SW480 (cell line): Measurements from ENCODE around the gene SMCO1.
"Not testable (repeated sequence)": the region's sequence is repeated elsewhere in the genome, so short reads cannot be mapped to it uniquely, and the experiment has no call there.

Experiments used
- DNase-seq: peaks from one replicate; pipeline ENCODE4 v3.0.0-alpha.2; 2016; ENCODE audit warnings: low spot score

Gene SMCO1, protein sequence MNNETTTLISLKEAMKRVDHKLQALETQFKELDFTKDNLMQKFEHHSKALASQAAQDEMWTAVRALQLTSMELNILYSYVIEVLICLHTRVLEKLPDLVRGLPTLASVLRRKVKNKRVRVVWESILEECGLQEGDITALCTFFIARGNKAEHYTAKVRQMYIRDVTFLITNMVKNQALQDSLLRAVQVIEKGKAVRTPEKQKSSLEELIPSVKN

DNA sequence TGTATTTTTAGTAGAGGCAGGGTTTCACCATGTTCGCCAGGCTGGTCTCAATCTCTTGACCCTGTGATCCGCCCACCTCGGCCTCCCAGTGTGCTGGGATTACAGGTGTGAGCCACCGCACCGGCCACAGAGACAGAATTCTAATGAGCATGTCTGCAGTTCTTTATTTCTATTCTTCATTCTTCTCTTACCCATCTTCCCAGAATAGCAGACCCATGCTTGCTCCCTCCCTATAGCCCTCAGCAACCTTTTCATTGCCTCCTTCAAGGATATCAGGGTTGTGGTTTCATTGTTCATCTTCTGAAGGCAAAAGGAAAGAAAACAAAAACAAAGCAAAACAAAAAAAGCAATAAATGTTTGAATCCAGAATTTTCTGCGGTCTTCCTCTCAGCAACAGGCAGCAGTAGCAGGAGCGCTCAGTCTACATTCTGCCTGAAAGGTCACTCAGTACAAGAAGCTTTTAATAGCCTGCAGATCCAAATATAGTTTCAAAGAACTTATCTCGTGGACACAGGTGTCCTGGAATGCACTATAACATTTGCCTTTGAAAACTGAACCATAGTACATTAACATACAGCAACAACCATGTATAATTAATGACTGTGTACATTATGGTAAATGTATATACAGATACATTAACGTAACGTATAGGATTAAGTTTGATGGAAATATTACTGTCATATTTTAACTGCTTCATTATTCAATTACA is at the start of gene SMCO1:
TSS of gene SMCO1 (minus strand) at position 434 of the 709 bp plus-strand sequence. CDS start at position 297, 137 bp downstream.
- no peak for DNase-seq

DNA sequence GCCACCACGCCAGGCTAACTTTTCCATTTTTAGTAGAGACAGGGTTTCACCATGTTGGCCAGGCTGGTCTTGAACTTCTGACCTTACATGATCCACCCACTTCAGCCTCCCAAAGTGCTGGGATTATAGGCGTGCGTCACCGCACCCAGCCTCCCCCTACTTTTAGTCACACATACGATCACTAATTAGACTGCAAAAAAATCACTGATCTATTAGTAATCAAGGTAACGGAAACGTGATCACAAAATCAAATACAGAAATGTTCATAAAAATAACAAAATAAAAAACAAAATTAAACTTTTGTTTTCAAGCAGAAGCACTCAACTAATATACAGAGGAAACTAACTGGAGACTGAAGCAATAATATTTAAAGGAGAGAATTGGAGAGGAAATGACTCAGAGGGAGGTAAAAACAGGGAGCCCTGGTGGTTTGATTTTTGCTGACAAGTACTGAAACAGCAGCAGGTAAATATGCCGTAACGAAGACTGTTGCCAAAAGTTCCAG is 48.6 kb upstream of the SMCO1 start:
- DNase-seq: peak; percentile 19

DNA sequence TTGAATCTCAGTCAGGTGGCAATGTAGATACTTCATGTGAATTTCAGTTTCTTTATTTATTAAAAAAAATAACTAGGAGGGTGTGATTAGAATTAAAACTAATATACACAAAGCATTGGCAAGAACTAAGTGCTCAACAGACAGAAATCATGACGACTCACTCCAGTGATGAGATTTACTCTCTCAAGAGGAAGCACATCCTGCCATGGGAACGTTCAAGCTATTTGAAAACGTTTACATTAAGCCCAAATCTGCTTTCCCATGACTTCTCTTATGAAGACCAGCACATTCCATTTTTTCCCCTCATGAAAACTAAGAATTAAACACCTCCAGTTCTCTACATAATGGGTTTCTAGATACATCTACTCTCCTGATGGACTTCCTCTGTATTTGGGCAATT is 44.7 kb upstream of the SMCO1 start:
- no peak for DNase-seq

GRCh38 chr3:196558476-196558875 is 43.3 kb upstream of the SMCO1 start:
- DNase-seq: no peak

DNA sequence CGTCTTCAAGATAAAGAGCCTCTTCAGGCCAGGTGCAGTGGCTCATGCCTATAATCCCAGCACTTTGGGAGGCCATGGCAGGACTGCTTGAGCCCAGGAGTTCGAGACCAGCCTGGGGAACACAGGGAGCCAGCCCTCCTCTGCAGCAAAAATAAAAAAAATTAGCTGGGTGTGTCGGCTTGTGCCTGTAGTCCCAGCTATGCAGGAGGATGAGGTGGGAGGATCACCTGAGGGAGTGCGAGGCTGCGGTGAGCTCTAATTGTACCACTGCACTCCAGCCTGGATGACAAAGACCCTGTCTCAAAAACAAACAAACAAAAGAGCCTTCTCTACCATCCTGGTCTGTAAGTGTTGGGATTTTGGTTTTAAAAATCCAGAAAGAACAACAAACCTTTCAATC is 42.1 kb upstream of the SMCO1 start:
- DNase-seq: no peak

- no peak for DNase-seq
Measured at GRCh38 chr3:196555295-196555694, 40.1 kb upstream of the SMCO1 start.

- no peak for DNase-seq
Measured at GRCh38 chr3:196554205-196554604, 39.1 kb upstream of the SMCO1 start.

DNA sequence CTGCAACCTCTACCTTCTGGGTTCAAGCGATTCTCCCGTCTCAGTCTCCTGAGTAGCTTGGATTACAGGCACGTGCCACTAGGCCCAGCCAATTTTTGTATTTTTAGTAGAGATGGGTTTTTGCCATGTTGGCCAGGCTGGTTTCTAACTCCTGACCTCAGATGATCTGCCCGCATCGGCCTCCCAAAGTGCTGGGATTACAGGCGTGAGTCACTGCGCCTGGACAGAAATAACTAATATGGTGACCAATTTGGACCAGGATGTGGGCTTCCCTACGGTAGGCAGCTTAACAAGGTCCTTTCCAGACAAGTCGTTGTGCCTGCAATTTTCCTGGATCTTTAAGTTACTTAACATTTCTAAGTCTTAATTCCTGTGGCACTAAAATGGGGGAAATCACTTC is 38.4 kb upstream of the SMCO1 start:
- no peak for DNase-seq

DNA sequence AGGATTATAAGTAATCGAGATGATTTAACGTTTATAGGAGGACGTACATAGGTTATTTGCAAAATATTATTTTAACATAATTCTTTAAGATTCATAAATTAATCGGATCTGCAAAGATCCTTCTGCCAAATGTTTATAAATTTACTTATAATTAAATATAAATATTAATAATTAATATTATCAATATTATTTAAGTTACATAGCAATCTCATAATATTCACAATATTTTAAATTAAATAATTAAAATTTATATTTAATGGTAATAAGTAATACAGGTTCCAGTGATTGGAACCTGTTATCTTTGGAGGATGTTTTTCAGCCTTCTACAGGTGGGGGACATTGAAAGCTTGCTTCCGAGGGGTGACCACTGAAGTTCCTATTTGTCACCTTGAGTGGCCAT is 37.1 kb upstream of the SMCO1 start:
- DNase-seq: no peak

- not testable (repeated sequence) for DNase-seq
Measured at GRCh38 chr3:196550172-196550571, 35.0 kb upstream of the SMCO1 start.

DNA sequence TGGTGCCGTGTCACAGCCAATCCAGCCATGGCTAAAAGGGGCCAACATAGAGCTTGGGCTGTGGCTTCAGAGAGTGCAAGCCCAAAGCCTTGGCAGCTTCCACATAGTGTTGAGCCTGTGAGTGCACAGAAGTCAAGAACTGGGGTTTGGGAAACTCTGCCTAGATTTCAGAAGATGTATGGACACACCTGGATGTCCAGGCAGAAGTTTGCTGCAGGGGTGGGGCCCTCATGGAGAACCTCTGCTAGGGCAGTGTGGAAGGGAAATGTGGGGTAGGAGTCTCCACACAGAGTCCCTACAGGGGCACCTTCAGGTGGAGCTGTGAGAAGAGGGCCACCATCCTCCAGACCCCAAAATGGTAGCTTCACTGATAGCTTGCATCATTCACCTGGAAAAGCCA is 34.2 kb upstream of the SMCO1 start:
- DNase-seq: not testable (repeated sequence)

GRCh38 chr3:196547067-196547466 is 31.9 kb upstream of the SMCO1 start:
- DNase-seq: no peak

GRCh38 chr3:196546537-196546936 is 31.4 kb upstream of the SMCO1 start:
- DNase-seq: no peak

DNA sequence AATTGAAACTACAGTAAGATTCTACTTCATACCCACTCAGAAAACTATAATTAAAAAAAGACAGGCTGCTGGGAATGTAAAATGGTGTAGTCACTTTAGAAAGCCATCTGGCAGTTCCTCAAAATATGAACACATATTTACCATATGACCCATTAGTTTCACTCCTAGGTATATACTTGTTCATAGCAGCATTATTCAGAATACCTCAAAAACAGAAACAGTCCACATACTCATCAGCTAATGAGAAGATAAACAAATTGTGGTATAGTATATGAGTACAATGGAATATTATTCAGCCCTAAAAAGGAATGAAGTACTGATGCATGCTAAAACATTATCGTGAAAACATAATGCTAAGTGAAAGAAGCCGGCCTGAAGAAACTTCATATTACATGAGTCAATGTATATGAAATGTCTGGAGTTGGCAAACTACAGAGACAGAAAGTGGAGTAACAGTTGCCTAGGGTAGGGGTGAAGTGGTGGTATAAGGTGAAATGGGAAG is 29.4 kb upstream of the SMCO1 start:
- no peak for DNase-seq

- DNase-seq: no peak
Measured at GRCh38 chr3:196541684-196542445, 26.7 kb upstream of the SMCO1 start.

- DNase-seq: peak; percentile 25
Measured at GRCh38 chr3:196537319-196537984, 22.3 kb upstream of the SMCO1 start.

GRCh38 chr3:196533260-196533681 is 18.1 kb upstream of the SMCO1 start:
- DNase-seq: no peak

- DNase-seq: no peak
Measured at GRCh38 chr3:196531418-196531817, 16.3 kb upstream of the SMCO1 start.

DNA sequence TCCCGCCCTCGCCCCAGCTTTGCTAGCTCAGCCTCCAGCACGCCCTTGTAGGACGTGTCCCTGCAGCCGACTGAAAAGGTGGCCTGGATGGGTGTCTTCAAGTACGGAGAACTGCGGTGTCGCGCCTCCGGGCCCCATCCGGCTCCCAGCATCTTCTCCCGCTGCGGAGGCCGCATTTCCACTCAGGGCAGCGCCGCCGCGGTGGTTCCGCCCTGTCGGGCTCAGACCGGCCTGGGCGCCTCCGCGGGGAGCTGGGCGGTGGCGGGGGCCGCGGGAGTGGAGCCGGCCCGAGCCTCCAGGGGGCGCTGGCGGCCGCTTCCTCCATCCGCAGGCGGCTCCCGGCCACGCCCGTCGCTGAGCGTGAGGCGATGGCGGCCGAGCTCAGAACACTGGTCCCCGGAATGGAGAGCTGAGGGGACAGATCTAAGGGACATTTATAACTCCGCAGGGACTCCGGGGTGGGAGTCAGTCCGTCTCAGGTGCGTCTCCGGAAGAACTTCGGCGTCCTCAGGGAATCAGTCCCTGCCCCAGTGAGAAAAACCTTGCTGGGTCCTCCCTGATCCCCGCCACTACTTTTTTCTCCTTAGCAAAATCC is 13.6 kb upstream of the SMCO1 start:
- DNase-seq: peak; percentile 54

DNA sequence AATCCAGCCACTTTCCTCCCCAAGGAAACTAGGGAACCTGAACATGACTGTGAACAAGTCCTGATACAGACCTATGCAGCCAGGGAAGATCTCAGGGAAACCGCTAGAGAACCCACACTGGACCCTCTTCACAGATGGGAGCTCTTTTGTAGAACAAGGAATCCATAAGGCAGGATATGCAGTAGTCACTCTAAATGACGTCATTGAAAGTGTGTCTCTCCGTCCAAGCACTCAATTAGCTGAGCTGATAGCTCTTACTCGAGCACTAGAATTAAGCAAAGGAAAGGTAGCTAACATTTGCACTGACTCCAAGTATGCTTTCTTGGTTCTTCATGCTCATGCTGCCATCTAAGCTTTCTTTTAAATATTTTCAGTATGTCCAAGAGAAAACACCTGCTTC is 10.0 kb upstream of the SMCO1 start:
- no peak for DNase-seq

DNA sequence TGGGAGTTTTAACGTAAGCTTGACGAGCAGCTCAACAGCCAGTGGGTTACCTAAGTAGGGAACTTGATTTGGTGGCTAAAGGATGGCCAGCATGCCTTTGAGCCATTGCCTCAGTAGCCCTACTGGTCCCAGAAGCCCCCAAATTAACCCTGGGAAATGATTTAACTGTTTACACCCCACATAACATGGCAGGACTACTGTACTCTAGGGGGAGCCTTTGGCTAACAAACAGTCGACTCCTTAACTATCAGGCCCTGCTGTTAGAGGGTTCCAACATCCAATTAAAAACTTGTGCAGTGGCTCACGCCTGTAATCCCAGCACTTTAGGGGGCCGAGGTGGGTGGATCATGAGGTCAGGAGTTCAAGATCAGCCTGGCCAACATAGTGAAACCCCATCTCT is 9.4 kb upstream of the SMCO1 start:
- no peak for DNase-seq

GRCh38 chr3:196523841-196524240 is 8.7 kb upstream of the SMCO1 start:
- no peak for DNase-seq
